Common myeloid progenitor, CD34-positive (primary cell): ENCODE measurements around the gene ASTN1.

Source experiments
- CTCF ChIA-PET: fragments of 350-600 bp; sonication (Branson Sonifier 250); formaldehyde crosslinking; loops from one replicate; lab custom pipeline; 2021; ENCODE audit warnings: antibody characterized with exemption; lab: Charles Lee
- POLR2A ChIA-PET: fragments of 350-600 bp; sonication (Branson Sonifier 250); formaldehyde crosslinking; loops from one replicate; lab custom pipeline; 2021; ENCODE audit warnings: antibody characterized with exemption; lab: Charles Lee
- DNase-seq, 3 donors: peaks; one replicate each; pipeline versions ENCODE4 v3.0.0 to v3.0.0-alpha.2; 2013
- H3K27ac ChIP-seq, 2 experiments: 1 replicate in 1 of 2; 2 replicates in 1 of 2; pipeline ENCODE4 v1.7.0; 2013; ENCODE audit warnings: inconsistent platforms in 2 of 2, low read length in 2 of 2, mild to moderate bottlenecking in 2 of 2, low read depth in 1 of 2, moderate library complexity in 1 of 2; ENCODE audit not compliant: severe bottlenecking in 2 of 2, insufficient read depth in 1 of 2, poor library complexity in 1 of 2
- H3K27me3 ChIP-seq, 5 experiments: replicated peaks in 2 of 5; 1 replicate in 3 of 5; 2 replicates in 2 of 5; pipeline versions ENCODE4 v1.6.1 to v1.7.0; 2013; ENCODE audit warnings: low read length in 4 of 5, mild to moderate bottlenecking in 2 of 5, moderate library complexity in 2 of 5, inconsistent platforms in 1 of 5; ENCODE audit not compliant: insufficient read depth in 5 of 5, control insufficient read depth in 4 of 5
- H3K36me3 ChIP-seq, 4 experiments: 1 replicate in 2 of 4; 2 replicates in 2 of 4; pipeline versions ENCODE4 v1.6.1 to v1.7.0; 2013; ENCODE audit warnings: low read length in 3 of 4, control low read depth in 1 of 4, mild to moderate bottlenecking in 1 of 4; ENCODE audit not compliant: control insufficient read depth in 4 of 4, insufficient read depth in 4 of 4
- H3K4me1 ChIP-seq, 4 experiments: 1 replicate in 3 of 4; 2 replicates in 1 of 4; pipeline versions ENCODE4 v1.6.1 to v1.7.1; 2013; ENCODE audit warnings: low read length in 3 of 4, mild to moderate bottlenecking in 3 of 4, control low read depth in 1 of 4, inconsistent platforms in 1 of 4, moderate library complexity in 1 of 4; ENCODE audit not compliant: control insufficient read depth in 4 of 4, insufficient read depth in 4 of 4; ENCODE audit errors: control extremely low read depth in 1 of 4
- H3K4me3 ChIP-seq, 7 experiments: 1 replicate in 4 of 7; 2 replicates in 3 of 7; pipeline versions ENCODE4 v1.5.1 to v1.7.0; 2013; ENCODE audit warnings: mild to moderate bottlenecking in 7 of 7, low read length in 6 of 7, moderate library complexity in 6 of 7, inconsistent platforms in 2 of 7, low read depth in 2 of 7, control low read depth in 1 of 7; ENCODE audit not compliant: insufficient read depth in 4 of 7, control insufficient read depth in 1 of 7; ENCODE audit errors: extremely low read depth in 1 of 7
- H3K9me3 ChIP-seq, 5 experiments: 1 replicate in 4 of 5; 2 replicates in 1 of 5; pipeline versions ENCODE4 v1.6.1 to v1.7.1; 2013; ENCODE audit warnings: low read length in 4 of 5, mild to moderate bottlenecking in 2 of 5, inconsistent platforms in 1 of 5, low read depth in 1 of 5, moderate library complexity in 1 of 5; ENCODE audit not compliant: control insufficient read depth in 4 of 5, insufficient read depth in 2 of 5; ENCODE audit errors: control extremely low read depth in 1 of 5
- WGBS: methylation state at CpG from one replicate; pipeline ENCODE4 v1.1.5; 2013; ENCODE audit not compliant: insufficient coverage; 5-methylcytosine and 5-hydroxymethylcytosine counted together

Gene ASTN1

DNA sequence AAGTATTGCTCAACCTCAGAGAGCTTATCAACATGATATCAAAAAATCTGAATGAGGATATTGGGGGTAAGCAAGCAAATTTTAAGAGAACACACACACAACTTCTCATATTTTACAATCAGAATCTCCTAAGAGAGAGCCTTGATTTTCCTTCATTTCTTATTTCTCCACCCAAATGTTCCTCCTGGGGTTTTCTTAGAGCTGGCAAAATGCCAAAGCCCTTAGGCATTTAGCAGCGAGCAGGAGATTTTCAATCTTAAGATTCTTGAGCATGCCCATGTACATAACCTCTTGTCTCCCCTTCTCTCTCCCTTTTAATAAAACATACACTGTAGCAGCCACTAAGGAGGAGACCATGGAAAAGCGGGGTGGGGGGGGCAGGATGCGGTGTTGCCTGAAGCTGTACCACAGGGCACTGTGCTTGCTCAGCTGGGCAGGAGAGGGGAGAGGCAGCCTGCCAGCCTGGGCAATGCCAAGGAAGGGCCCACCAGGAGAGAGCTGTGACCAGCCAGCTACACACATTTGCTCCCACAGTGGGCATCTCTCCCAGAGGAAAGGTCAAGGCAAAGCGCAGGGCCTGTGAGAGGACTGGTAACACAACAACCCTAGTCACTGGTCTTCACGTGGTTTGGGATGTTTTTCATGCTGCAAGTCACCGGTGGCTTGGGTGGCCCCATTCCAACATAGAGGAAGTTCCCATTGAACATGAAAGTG, 10.6 kb upstream of the ASTN1 start:
- Histone ChIP-seq H3K4me3 (no peak overlapping the region), H3K4me1 (peaks cover 0 to 5% (median 2%) of the 10 kb centered on the region in 4 experiments), H3K9me3 (peaks cover 0 to 2% (median 0%) of the 10 kb centered on the region in 5 experiments), H3K27ac (no peak overlapping the region), H3K27me3 (peaks cover 7 to 48% (median 21%) of the 10 kb centered on the region in 5 experiments), H3K36me3 (no peaks in the 10 kb centered on the region)
- ChIA-PET CTCF (no interaction called here), POLR2A (no interaction called here)
- WGBS: 67% methylated on average over 1 of the region's 6 CpGs
- no peak for DNase-seq

DNA sequence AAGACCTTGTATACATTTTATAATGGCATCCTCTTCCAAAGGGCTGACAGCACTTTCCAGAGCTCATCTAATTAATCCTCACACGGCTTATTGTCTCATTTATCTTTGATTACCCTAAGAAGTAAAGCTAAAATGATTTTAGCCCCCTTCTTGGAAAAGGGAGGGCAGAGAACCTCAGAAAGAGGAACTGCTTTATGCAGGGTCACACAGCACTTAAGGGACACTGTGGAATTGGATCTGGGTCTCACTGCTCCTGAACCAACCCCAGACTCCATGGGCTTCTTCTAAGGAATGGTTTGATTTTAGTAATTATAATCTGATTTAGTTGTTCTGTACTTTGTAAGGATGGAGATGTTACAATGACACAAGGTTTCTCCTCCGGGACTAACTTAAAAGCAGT, 9.5 kb upstream of the ASTN1 start:
- peaks cover 0 to 2% (median 0%) of the 10 kb centered on the region in 5 experiments for H3K9me3 ChIP-seq
- no peaks in the 10 kb centered on the region for H3K36me3 ChIP-seq
- no peak overlapping the region for H3K27ac ChIP-seq
- 76% methylated on average over 2 of the region's 2 CpGs for WGBS
- CTCF ChIA-PET: no interaction called here
- no peak overlapping the region for H3K4me3 ChIP-seq
- DNase-seq: no peak
- H3K4me1 ChIP-seq: peaks cover 0 to 5% (median 2%) of the 10 kb centered on the region in 4 experiments
- POLR2A ChIA-PET: no interaction called here
- peaks cover 9 to 58% (median 19%) of the 10 kb centered on the region in 5 experiments for H3K27me3 ChIP-seq

DNA sequence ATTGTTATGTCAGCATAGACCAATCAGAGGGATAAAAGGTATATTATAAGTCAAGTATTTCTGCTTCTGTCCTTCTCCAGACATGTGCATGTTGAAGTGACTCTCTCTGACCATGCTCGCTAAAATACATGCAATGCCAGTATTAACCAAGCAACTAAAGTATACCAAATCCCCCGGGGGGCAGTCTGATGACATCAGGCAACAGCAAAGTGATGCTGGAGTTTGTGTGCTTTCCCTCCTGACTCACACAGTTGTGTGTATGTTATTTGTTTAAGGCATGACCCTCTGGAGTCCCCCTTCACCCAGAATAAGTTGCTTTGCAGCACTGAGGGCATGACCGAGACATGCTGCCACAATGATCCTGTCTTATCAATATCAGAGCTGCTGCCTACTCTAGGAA, 8.4 kb upstream of the ASTN1 start:
- peaks cover 0 to 5% (median 2%) of the 10 kb centered on the region in 4 experiments for H3K4me1 ChIP-seq
- ChIA-PET CTCF (interaction anchor here (0.6 to 1.8 kb wide), 3 partner anchors 8 to 24 kb away, joined by 3 to 6 read pairs (median 4); no protein-coding TSS in a partner anchor), POLR2A (no interaction called here)
- H3K27me3 ChIP-seq: peaks cover 11 to 63% (median 25%) of the 10 kb centered on the region in 5 experiments
- no peak for DNase-seq
- H3K36me3 ChIP-seq: no peaks in the 10 kb centered on the region
- H3K9me3 ChIP-seq: peaks cover 0 to 2% (median 0%) of the 10 kb centered on the region in 5 experiments
- H3K27ac ChIP-seq: no peak overlapping the region
- 100% methylated on average over 1 of the region's 3 CpGs for WGBS
- no peak overlapping the region for H3K4me3 ChIP-seq

DNA sequence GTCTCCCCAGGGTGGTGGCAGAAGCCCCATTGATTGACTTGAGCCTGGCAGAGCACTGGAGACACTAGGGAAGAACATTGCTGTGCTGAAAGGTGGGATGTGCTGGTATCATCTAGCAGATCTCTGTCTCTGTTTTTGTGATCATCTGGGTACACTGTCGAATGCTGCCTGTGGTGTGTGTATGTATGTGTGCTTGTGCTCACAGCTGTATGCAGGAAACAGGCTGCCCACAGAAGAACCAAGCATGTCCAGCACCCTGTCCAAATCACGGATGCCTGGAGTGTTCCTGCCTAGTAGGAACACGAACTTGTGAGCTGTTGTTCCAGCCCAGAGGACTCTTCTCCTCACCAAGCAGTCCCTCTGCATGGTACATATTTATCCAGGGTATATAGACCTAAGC, 7.8 kb upstream of the ASTN1 start:
- Histone ChIP-seq H3K4me1 (peaks cover 0 to 5% (median 2%) of the 10 kb centered on the region in 4 experiments), H3K36me3 (no peaks in the 10 kb centered on the region), H3K27ac (no peak overlapping the region), H3K9me3 (peaks cover 0 to 2% (median 0%) of the 10 kb centered on the region in 5 experiments), H3K27me3 (peaks cover 11 to 64% (median 25%) of the 10 kb centered on the region in 5 experiments), H3K4me3 (no peak overlapping the region)
- 63% methylated on average over 2 of the region's 3 CpGs for WGBS
- POLR2A ChIA-PET: no interaction called here
- no peak for DNase-seq
- CTCF ChIA-PET: interaction anchor here (1.0 to 1.8 kb wide), 2 partner anchors 9 to 12 kb away, joined by 3 to 6 read pairs; no protein-coding TSS in a partner anchor

DNA sequence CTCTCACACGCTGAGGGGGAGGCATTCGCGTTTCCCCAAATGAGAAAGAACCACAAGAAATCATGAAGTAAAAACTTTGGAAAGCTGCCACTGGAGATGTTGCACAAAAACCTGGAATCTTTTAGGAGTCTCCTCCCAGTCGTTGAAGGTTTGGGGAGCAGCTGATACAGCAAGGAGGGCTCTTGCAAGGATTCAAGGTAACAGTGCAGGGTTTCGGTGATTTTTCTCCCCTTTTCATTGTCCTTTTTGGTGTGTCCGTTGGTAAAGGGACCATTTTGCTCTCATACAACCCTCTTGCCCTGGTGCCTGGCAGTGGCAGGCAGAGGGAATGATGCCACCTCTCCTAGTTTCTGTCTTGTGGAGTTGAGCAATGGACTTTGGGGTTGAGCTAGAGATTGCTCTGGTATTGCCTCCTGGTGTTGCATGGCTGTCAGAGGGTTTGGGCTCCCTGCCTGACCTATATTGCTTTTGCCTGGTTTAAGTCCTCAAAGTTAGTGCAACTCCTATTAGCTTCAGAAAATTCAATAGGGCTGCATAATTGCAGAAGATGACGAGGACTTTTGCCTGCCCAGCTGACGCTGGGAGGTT, 7.1 kb upstream of the ASTN1 start:
- Histone ChIP-seq H3K27me3 (peaks cover 16 to 65% (median 25%) of the 10 kb centered on the region in 5 experiments), H3K27ac (no peak overlapping the region), H3K4me3 (no peak overlapping the region), H3K4me1 (peaks cover 0 to 5% (median 2%) of the 10 kb centered on the region in 4 experiments), H3K9me3 (peaks cover 0 to 2% (median 0%) of the 10 kb centered on the region in 5 experiments), H3K36me3 (no peaks in the 10 kb centered on the region)
- CTCF ChIA-PET: interaction anchor here (1.0 to 1.8 kb wide), 2 partner anchors 10 to 11 kb away, joined by 3 to 6 read pairs; no protein-coding TSS in a partner anchor
- DNase-seq: no peak
- WGBS: 13% methylated on average over 8 of the region's 8 CpGs
- POLR2A ChIA-PET: no interaction called here

DNA sequence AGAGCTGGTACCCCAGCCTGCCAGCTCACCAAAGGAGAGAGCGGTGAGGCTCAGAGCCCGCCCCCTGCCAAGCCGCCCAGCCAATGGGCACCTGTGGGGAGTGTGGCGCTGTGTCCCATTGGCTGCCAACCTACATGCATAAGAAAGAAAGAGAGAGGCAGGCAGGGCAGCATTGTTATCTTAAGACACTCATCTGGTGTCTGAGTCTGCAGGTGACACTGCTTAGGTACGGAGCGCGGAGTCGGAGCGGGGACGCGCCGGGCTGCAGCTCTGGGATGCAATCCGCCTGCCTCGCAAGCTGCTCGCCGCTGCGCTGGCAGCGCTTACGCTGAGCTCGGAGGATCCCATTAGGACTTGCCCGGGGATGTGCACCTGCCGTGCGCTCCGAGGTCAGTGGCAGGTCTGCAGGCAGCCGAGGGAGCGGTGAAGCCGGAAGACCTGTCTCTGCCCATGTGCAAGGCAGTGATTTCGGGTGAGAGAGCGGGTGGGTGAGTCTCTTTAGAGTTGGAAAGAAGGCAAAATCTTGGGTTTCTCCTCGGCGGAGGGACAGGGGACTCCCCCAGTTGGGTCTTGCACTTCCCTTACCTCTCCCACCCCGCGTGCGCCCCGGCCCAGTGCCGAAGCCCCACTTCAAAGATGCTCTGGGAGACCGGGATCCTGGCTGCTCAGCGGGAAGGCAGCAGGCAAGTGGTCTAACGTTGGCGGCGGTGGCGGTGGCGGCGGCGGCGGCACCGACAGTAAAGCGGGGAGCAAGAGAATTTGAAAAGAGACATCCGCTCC, 6.4 kb upstream of the ASTN1 start, which contains the start of gene BRINP2:
Gene BRINP2 (plus strand): TSS at position 203 of the 780 bp plus-strand sequence. CDS start 58,919 bp downstream, outside the sequence.
- H3K4me3 ChIP-seq: peak within 1 kb of the TSS in 2 of 7 experiments; percentile 28 to 37

More for the DNA sequence above, 6.4 kb upstream of the ASTN1 start, which contains the start of gene BRINP2:
- H3K36me3 ChIP-seq: no peaks in the 10 kb centered on the region
- peaks cover 0 to 3% (median 0%) of the 10 kb centered on the region in 5 experiments for H3K9me3 ChIP-seq
- peak in 2 of 3 donors; percentile 17 to 33 for DNase-seq
- H3K27me3 ChIP-seq: peaks cover 16 to 72% (median 30%) of the 10 kb centered on the region in 5 experiments
- H3K4me1 ChIP-seq: peaks cover 0 to 5% (median 2%) of the 10 kb centered on the region in 4 experiments
- WGBS: 2% methylated on average over 47 of the region's 49 CpGs
- ChIA-PET CTCF (interaction anchor here (1.8 kb wide), 1 partner anchor 10 kb away, joined by 6 read pairs; no protein-coding TSS in a partner anchor), POLR2A (no interaction called here)
- no peak within 1 kb of the TSS for H3K27ac ChIP-seq
